ENCODE measurements around the gene CDH23.

The CDH23 gene

GRCh38 chr10:71505862-71506261 lies 109.1 kb downstream of the CDH23 start:
- Histone ChIP-seq H3K36me3 (ENCODE audit: insufficient read depth, low read length) (no peaks in the 10 kb centered on the region), H3K4me2 (ENCODE audit: low read depth, low read length, poor library complexity, severe bottlenecking) (no peak overlapping the region), H3K4me3 (ENCODE audit: low read length, poor library complexity, severe bottlenecking) (no peak overlapping the region), H2AFZ (ENCODE audit: low read length) (no peak overlapping the region), H3F3A (ENCODE audit: low read depth) (no peaks in the 10 kb centered on the region), H3K9me2 (replicated peaks; ENCODE audit: low read depth, low read length) (no peaks in the 10 kb centered on the region), H3K9ac (ENCODE audit: low read depth, low read length, poor library complexity, severe bottlenecking) (no peak overlapping the region), H3K9me3 (ENCODE audit: insufficient read depth, low read depth, low read length) (no peaks in the 10 kb centered on the region), H3K4me1 (ENCODE audit: insufficient read depth, low read length, poor library complexity, severe bottlenecking) (peaks cover 11% of the 10 kb centered on the region), H4K20me1 (ENCODE audit: insufficient read depth, low read length, poor library complexity, severe bottlenecking) (no peaks in the 10 kb centered on the region), H3K27me3 (ENCODE audit: insufficient read depth, low read length, poor library complexity, severe bottlenecking) (no peaks in the 10 kb centered on the region), H3K79me2 (ENCODE audit: insufficient read depth, low read length) (no peaks in the 10 kb centered on the region)
- TF ChIP-seq EZH2phosphoT487 (IDR thresholded peaks at IDR 0.05; ENCODE audit: borderline replicate concordance) (no peak), CTCF (conservative IDR thresholded peaks at IDR 0.05; ENCODE audit: low read length) (no peak)

- H3F3A ChIP-seq (ENCODE audit: low read depth), result no peaks in the 10 kb centered on the region
- no peaks in the 10 kb centered on the region for H3K9me3 ChIP-seq (ENCODE audit: insufficient read depth, low read depth, low read length)
- no peaks in the 10 kb centered on the region for H3K9me2 ChIP-seq (replicated peaks; ENCODE audit: low read depth, low read length)
- no peaks in the 10 kb centered on the region for H3K27me3 ChIP-seq (ENCODE audit: insufficient read depth, low read length, poor library complexity, severe bottlenecking)
- TF ChIP-seq EZH2phosphoT487 (IDR thresholded peaks at IDR 0.05; ENCODE audit: borderline replicate concordance), result no peak
- no peak for TF ChIP-seq CTCF (conservative IDR thresholded peaks at IDR 0.05; ENCODE audit: low read length)
- H4K20me1 ChIP-seq (ENCODE audit: insufficient read depth, low read length, poor library complexity, severe bottlenecking), result no peaks in the 10 kb centered on the region
- H2AFZ ChIP-seq (ENCODE audit: low read length), result no peak overlapping the region
- H3K36me3 ChIP-seq (ENCODE audit: insufficient read depth, low read length), result no peaks in the 10 kb centered on the region
- no peaks in the 10 kb centered on the region for H3K79me2 ChIP-seq (ENCODE audit: insufficient read depth, low read length)
- no peak overlapping the region for H3K4me2 ChIP-seq (ENCODE audit: low read depth, low read length, poor library complexity, severe bottlenecking)
- no peak overlapping the region for H3K9ac ChIP-seq (ENCODE audit: low read depth, low read length, poor library complexity, severe bottlenecking)
- no peak overlapping the region for H3K4me3 ChIP-seq (ENCODE audit: low read length, poor library complexity, severe bottlenecking)
- peaks cover 10% of the 10 kb centered on the region for H3K4me1 ChIP-seq (ENCODE audit: insufficient read depth, low read length, poor library complexity, severe bottlenecking)
Measured at GRCh38 chr10:71509444-71509843, 112.7 kb downstream of the CDH23 start.

GRCh38 chr10:71511206-71511605 lies 114.5 kb downstream of the CDH23 start:
- H3K4me3 ChIP-seq (ENCODE audit: low read length, poor library complexity, severe bottlenecking), result no peak overlapping the region
- TF ChIP-seq CTCF (conservative IDR thresholded peaks at IDR 0.05; ENCODE audit: low read length) (no peak), EZH2phosphoT487 (IDR thresholded peaks at IDR 0.05; ENCODE audit: borderline replicate concordance) (no peak)
- H3K9me2 ChIP-seq (replicated peaks; ENCODE audit: low read depth, low read length), result no peaks in the 10 kb centered on the region
- no peaks in the 10 kb centered on the region for H3K36me3 ChIP-seq (ENCODE audit: insufficient read depth, low read length)
- H3K79me2 ChIP-seq (ENCODE audit: insufficient read depth, low read length), result no peaks in the 10 kb centered on the region
- no peak overlapping the region for H3K9ac ChIP-seq (ENCODE audit: low read depth, low read length, poor library complexity, severe bottlenecking)
- H3K4me2 ChIP-seq (ENCODE audit: low read depth, low read length, poor library complexity, severe bottlenecking), result no peak overlapping the region
- H2AFZ ChIP-seq (ENCODE audit: low read length), result no peak overlapping the region
- H3F3A ChIP-seq (ENCODE audit: low read depth), result no peaks in the 10 kb centered on the region
- H3K27me3 ChIP-seq (ENCODE audit: insufficient read depth, low read length, poor library complexity, severe bottlenecking), result no peaks in the 10 kb centered on the region
- no peaks in the 10 kb centered on the region for H4K20me1 ChIP-seq (ENCODE audit: insufficient read depth, low read length, poor library complexity, severe bottlenecking)
- no peaks in the 10 kb centered on the region for H3K4me1 ChIP-seq (ENCODE audit: insufficient read depth, low read length, poor library complexity, severe bottlenecking)
- no peaks in the 10 kb centered on the region for H3K9me3 ChIP-seq (ENCODE audit: insufficient read depth, low read depth, low read length)

Measured in Loucy (cell line).